GM12878 (cell line): ENCODE results near the gene ELP2. TPM values are rescaled to one million over a fixed set of nuclear protein-coding genes. Genes with fewer than 3 reads are reported as not detected.

Experiments
- ATAC-seq: fragments of 200-7000 bp; cut with Tn5 transposase; 3 replicates; pipeline ENCODE4 v1.9.1; 2020; ENCODE audit warnings: mild to moderate bottlenecking, moderate library complexity
- BruUV-seq: library from RNA; stranded (reverse); fragments of 400-500 nt; replicated peaks from 2 replicates; lab custom pipeline; 2021; lab: Mats Ljungman, UMichigan
- CTCF ChIA-PET: fragments of 300-600 bp; sonication (Branson Sonifier 250); formaldehyde crosslinking; extraction: SDS; loops from one replicate; lab custom pipeline; 2021; ENCODE audit warnings: inconsistent platforms; lab: Yijun Ruan, JAX
- POLR2A ChIA-PET: fragments of 350-600 bp; formaldehyde crosslinking; extraction: SDS; loops from one replicate; lab custom pipeline; 2021; ENCODE audit warnings: inconsistent platforms; lab: Charles Lee
- RAD21 ChIA-PET: fragments of 300-600 bp; sonication (Branson Sonifier 250); formaldehyde crosslinking; loops from one replicate; lab custom pipeline; 2023; ENCODE audit warnings: antibody characterized with exemption; ENCODE audit not compliant: unreplicated experiment; lab: Charles Lee
- SMC1A ChIA-PET: fragments of 300-600 bp; sonication (Branson Sonifier 250); formaldehyde crosslinking; loops from one replicate; lab custom pipeline; 2023; ENCODE audit not compliant: unreplicated experiment, uncharacterized antibody; lab: Charles Lee
- DNase-seq: peaks from one replicate; pipeline ENCODE4 v3.0.0-alpha.2; 2011; ENCODE audit warnings: low read depth, low spot score
- FAIRE-seq: peaks from 3 replicates; lab custom pipeline; 2011; peaks lifted over from hg19 to GRCh38; lab: Jason Lieb, UNC
- H2AFZ ChIP-seq: 2 replicates; pipeline ENCODE4 v1.6.0; 2011; ENCODE audit warnings: low read depth, low read length, control low read depth; ENCODE audit not compliant: control insufficient read depth
- H3K27ac ChIP-seq: 2 replicates; pipeline ENCODE4 v1.5.1; 2011; ENCODE audit warnings: control low read depth; ENCODE audit not compliant: control insufficient read depth, insufficient read depth
- H3K27me3 ChIP-seq, 2 experiments: replicated peaks in 1 of 2; 2 replicates each; pipeline versions ENCODE4 v1.6.0 to v1.6.1; 2011; ENCODE audit warnings: low read length in 1 of 2; ENCODE audit not compliant: control insufficient read depth in 2 of 2, insufficient read depth in 2 of 2
- H3K36me3 ChIP-seq, 2 experiments: 2 replicates each; pipeline ENCODE4 v1.5.1; 2011; ENCODE audit warnings: low read length in 1 of 2; ENCODE audit not compliant: control insufficient read depth in 2 of 2, insufficient read depth in 2 of 2
- H3K4me1 ChIP-seq: 2 replicates; pipeline ENCODE4 v1.6.1; 2011; ENCODE audit warnings: mild to moderate bottlenecking, low read length, moderate library complexity, mixed read lengths; ENCODE audit not compliant: control insufficient read depth, insufficient read depth
- H3K4me2 ChIP-seq: 2 replicates; pipeline ENCODE4 v1.6.0; 2011; ENCODE audit warnings: control low read depth; ENCODE audit not compliant: control insufficient read depth, insufficient read depth
- H3K4me3 ChIP-seq: fragments of 200-600 bp; sonication (generic); 2 replicates; pipeline ENCODE4 v1.5.1; 2016
- H3K79me2 ChIP-seq: 2 replicates; pipeline ENCODE4 v1.6.0; 2011; ENCODE audit warnings: low read length; ENCODE audit not compliant: control insufficient read depth, insufficient read depth
- H3K9ac ChIP-seq: 2 replicates; pipeline ENCODE4 v1.8.0; 2011; ENCODE audit warnings: low read length, control low read depth, mixed read lengths; ENCODE audit not compliant: control insufficient read depth, insufficient read depth
- H3K9me3 ChIP-seq: replicated peaks from 3 replicates; pipeline ENCODE4 v1.5.1; 2011; ENCODE audit warnings: mild to moderate bottlenecking, low read length; ENCODE audit not compliant: control insufficient read depth, insufficient read depth
- H4K20me1 ChIP-seq: 2 replicates; pipeline ENCODE4 v1.6.0; 2011; ENCODE audit not compliant: control insufficient read depth, insufficient read depth
- DPF2 ChIP-seq: fragments of 450-650 bp; IDR thresholded peaks from 2 replicates; pipeline ENCODE4 v1.6.1; 2017; ENCODE audit warnings: mild to moderate bottlenecking
- SREBF2 ChIP-seq: IDR thresholded peaks from 2 replicates; pipeline ENCODE4 v1.6.1; 2012; ENCODE audit warnings: mild to moderate bottlenecking, low read length
- ZSCAN29 ChIP-seq: fragments of 450-650 bp; IDR thresholded peaks from 2 replicates; pipeline ENCODE4 v1.6.1; 2017; ENCODE audit warnings: mild to moderate bottlenecking, moderate library complexity
- WGBS: methylation state at CpG from one replicate; pipeline ENCODE4 v1.1.6; 2016; ENCODE audit warnings: low lambda C conversion rate; ENCODE audit not compliant: insufficient replicate concordance, insufficient coverage; ENCODE audit errors: missing lambda C conversion rate; 5-methylcytosine and 5-hydroxymethylcytosine counted together
- in situ Hi-C: fragments of 300-500 bp; cut with MboI; formaldehyde crosslinking; loops from 9 replicates; pipeline ENCODE4 v1.14.3; 2018; ENCODE audit warnings: mixed read lengths
- intact Hi-C: fragments of 100-400 bp; cut with micrococcal nuclease; formaldehyde crosslinking; loops from one replicate; pipeline ENCODE4 v1.14.2; 2022; ENCODE audit not compliant: unreplicated experiment
- polyA plus RNA-seq, 11 experiments: library from polyadenylated mRNA; depleted of rRNA in 4 of 11; unstranded in 6 of 11; stranded (reverse) in 5 of 11; fragments of >200 nt; fragmentation: Nextera tagmentation in 4 of 11; fragmentation: Illumina TruSeq in 1 of 11; extraction: Ambion mirVana in 4 of 11; extraction: Trizol in 1 of 11; gene quantifications; 1 replicate in 1 of 11; 2 replicates in 10 of 11; pipeline versions ENCODE4 v1.2.1 to v1.2.3, GENCODE V29; 2011 to 2016; ENCODE audit warnings: inconsistent platforms in 2 of 11, missing spikeins in 2 of 11, low read depth in 1 of 11
- total RNA-seq, 4 experiments: library from RNA; depleted of rRNA in 3 of 4; stranded (reverse); fragments of >200 nt in 3 of 4; fragmentation: Illumina TruSeq in 1 of 4; extraction: Trizol in 1 of 4; gene quantifications; 2 replicates each; pipeline versions ENCODE4 v1.2.1 to v1.2.3, GENCODE V29; 2013 to 2021
- TF ChIP-seq, protein P1 (sequence below): fragments of 450-650 bp; IDR thresholded peaks from 2 replicates; pipeline ENCODE4 v1.6.1; 2017; ENCODE audit warnings: antibody characterized with exemption, mild to moderate bottlenecking, moderate library complexity
- TF ChIP-seq, protein P2 (sequence below): IDR thresholded peaks from 2 replicates; pipeline ENCODE4 v1.6.1; 2011; ENCODE audit warnings: low read depth, mild to moderate bottlenecking, low read length, moderate library complexity, borderline replicate concordance; ENCODE audit errors: extremely low read depth

ELP2 gene
- total and polyA plus RNA-seq, 10 of the 15 experiments (the other 5 are each of a cell fraction or from before 2014, with no cell fraction given) = 56.9 to 134 (median 88.5) TPM

DNA sequence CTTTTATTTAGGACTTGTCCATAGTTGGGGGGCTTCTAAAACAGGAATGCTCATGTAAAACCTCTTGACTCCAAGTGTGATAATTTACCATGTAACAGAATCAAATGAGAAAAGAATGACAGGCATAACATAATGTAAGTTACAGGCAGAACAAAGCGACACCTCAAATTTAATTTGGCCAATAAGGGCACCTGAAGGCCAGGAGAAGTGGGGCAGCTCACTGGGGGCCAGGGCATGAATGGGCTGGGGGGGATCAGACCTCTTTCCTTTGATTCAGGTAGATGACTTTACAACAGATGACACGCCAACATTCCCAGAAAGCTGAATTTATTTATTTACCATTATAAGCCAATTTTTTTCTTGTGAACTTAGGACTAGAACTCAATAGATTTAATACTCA lies 72.1 kb downstream of the ELP2 start:
- POLR2A ChIA-PET = no interaction called here
- Histone ChIP-seq H3K4me2 (no peak overlapping the region), H3K9ac (no peak overlapping the region), H3K79me2 (no peaks in the 10 kb centered on the region), H3K9me3 (no peaks in the 10 kb centered on the region)
- FAIRE-seq = no peak
- in situ Hi-C loops = no loop called here
- 13% methylated on average over 2 of the region's 2 CpGs for WGBS
- TF ChIP-seq, protein P1, sequence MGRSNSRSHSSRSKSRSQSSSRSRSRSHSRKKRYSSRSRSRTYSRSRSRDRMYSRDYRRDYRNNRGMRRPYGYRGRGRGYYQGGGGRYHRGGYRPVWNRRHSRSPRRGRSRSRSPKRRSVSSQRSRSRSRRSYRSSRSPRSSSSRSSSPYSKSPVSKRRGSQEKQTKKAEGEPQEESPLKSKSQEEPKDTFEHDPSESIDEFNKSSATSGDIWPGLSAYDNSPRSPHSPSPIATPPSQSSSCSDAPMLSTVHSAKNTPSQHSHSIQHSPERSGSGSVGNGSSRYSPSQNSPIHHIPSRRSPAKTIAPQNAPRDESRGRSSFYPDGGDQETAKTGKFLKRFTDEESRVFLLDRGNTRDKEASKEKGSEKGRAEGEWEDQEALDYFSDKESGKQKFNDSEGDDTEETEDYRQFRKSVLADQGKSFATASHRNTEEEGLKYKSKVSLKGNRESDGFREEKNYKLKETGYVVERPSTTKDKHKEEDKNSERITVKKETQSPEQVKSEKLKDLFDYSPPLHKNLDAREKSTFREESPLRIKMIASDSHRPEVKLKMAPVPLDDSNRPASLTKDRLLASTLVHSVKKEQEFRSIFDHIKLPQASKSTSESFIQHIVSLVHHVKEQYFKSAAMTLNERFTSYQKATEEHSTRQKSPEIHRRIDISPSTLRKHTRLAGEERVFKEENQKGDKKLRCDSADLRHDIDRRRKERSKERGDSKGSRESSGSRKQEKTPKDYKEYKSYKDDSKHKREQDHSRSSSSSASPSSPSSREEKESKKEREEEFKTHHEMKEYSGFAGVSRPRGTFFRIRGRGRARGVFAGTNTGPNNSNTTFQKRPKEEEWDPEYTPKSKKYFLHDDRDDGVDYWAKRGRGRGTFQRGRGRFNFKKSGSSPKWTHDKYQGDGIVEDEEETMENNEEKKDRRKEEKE = no peak
- TF ChIP-seq ZSCAN29 (no peak), DPF2 (no peak), SREBF2 (no peak)
- TF ChIP-seq, protein P2, sequence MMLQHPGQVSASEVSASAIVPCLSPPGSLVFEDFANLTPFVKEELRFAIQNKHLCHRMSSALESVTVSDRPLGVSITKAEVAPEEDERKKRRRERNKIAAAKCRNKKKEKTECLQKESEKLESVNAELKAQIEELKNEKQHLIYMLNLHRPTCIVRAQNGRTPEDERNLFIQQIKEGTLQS = no peak
- TF ChIP-seq, all 136 proteins: peak for 0
- H3K36me3 ChIP-seq = no peaks in the 10 kb centered on the region; a peak in 1 of 4 replicates
- ATAC-seq = no peak
- CTCF ChIA-PET = no interaction called here
- H3K4me3 ChIP-seq = no peak overlapping the region
- no peak overlapping the region for H3K27ac ChIP-seq
- no peaks in the 10 kb centered on the region; the same call in 1 of the 2 replicates for H3K4me1 ChIP-seq
- SMC1A ChIA-PET = no interaction called here
- H2AFZ ChIP-seq = no peak overlapping the region
- RAD21 ChIA-PET = no interaction called here
- intact Hi-C loops = no loop called here
- no TSS peak for BruUV-seq
- H3K27me3 ChIP-seq = no peaks in the 10 kb centered on the region
- no peaks in the 10 kb centered on the region for H4K20me1 ChIP-seq
- DNase-seq = no peak
